ENCODE results near the gene ZNF330.

- TF ChIP-seq, protein P1, sequence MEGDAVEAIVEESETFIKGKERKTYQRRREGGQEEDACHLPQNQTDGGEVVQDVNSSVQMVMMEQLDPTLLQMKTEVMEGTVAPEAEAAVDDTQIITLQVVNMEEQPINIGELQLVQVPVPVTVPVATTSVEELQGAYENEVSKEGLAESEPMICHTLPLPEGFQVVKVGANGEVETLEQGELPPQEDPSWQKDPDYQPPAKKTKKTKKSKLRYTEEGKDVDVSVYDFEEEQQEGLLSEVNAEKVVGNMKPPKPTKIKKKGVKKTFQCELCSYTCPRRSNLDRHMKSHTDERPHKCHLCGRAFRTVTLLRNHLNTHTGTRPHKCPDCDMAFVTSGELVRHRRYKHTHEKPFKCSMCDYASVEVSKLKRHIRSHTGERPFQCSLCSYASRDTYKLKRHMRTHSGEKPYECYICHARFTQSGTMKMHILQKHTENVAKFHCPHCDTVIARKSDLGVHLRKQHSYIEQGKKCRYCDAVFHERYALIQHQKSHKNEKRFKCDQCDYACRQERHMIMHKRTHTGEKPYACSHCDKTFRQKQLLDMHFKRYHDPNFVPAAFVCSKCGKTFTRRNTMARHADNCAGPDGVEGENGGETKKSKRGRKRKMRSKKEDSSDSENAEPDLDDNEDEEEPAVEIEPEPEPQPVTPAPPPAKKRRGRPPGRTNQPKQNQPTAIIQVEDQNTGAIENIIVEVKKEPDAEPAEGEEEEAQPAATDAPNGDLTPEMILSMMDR (IDR thresholded peaks at IDR 0.05; ENCODE audit: insufficient read depth, low read depth, low read length): no peak
- no peak for TF ChIP-seq EZH2 (IDR thresholded peaks at IDR 0.05; ENCODE audit: insufficient read depth, low read length)
These were observed 10.5 kb upstream of the ZNF330 start for GRCh38 chr4:141210168-141210567.

Measured in astrocyte (in vitro differentiated cells and primary cell).